HG03342 (cell line): ENCODE results near the gene ITSN2.
A peak's percentile ranks its signal among the peaks of the same experiment; 100 is the strongest.
"Not testable (repeated sequence)": the region's sequence is repeated elsewhere in the genome, so short reads cannot be mapped to it uniquely, and the experiment has no call there.

ENCODE experiments used
- ATAC-seq: cut with Tn5 transposase; IDR thresholded peaks from one replicate; pipeline ENCODE4 v1.9.1; 2021; ENCODE audit warnings: mild to moderate bottlenecking, moderate library complexity; ENCODE audit not compliant: unreplicated experiment

The ITSN2 gene

GRCh38 chr2:24365051-24365450, 4.7 kb upstream of the ITSN2 start:
- ATAC-seq = no peak

DNA sequence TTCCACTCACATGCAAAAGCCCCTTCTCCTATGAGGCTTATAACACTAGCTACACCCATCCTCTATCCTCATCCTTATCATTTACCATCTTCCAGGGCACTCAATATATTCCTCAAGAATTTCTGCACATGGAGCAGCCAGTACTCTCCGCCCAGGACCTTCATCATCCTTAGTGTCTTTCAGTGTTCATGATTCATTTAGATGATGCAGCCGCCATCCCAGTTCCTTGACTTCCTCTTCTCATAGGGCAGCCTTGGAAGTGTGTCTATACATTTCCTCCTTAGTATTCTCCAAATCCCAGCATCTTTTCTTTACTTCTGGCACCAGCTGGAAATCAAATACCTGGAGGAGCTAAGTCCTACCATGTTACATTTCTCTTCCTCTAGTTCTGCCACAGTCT, 3.0 kb upstream of the ITSN2 start:
- no peak for ATAC-seq

- ATAC-seq = no peak
Observed at GRCh38 chr2:24362253-24362652, 1.9 kb upstream of the ITSN2 start.

DNA sequence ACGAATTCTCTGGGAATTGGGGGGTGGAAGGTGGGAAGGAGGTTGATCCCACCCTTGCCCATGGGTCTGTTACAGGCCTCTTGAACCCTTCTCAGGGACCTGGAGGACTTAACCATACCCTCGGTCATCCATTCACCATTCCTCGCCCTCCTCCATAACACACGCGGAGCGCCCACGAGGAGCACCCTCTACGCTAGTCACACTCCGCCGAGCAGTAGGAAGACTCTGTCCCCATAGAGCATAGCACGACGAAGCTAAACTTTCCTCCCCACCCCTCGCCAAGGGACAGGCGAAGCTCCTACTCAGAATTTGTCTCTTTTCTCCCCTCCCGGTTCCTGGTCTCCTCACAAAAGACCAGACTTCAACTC, 611 bp upstream of the ITSN2 start:
- ATAC-seq = no peak

- peak; percentile 1 for ATAC-seq
Observed at GRCh38 chr2:24359129-24360049, 947 bp downstream of the ITSN2 start.

- not testable (repeated sequence) for ATAC-seq
Observed at GRCh38 chr2:24357767-24358166, 2.6 kb downstream of the ITSN2 start.

DNA sequence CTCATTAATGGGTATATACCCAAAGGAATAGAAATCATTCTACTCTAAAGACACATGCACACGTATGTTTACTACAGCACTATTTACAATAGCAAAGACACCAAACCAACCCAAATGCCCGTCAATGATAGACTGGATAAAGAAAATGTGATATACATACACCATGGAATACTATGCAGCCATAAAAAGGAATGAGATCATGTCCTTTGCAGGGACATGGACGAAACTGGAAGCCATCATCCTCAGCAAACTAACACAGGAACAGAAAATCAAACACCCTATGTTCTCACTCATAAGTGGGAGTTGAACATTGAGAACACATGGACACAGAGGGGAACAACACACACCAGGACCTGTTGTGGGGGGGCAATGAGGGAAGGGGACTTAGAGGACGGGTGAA, 3.2 kb downstream of the ITSN2 start:
- ATAC-seq = not testable (repeated sequence)

GRCh38 chr2:24354957-24355356, 5.4 kb downstream of the ITSN2 start:
- ATAC-seq = no peak

GRCh38 chr2:24354395-24354794, 5.9 kb downstream of the ITSN2 start:
- ATAC-seq = no peak

GRCh38 chr2:24353973-24354372, 6.4 kb downstream of the ITSN2 start:
- no peak for ATAC-seq

GRCh38 chr2:24353364-24353763, 7.0 kb downstream of the ITSN2 start:
- ATAC-seq = no peak

GRCh38 chr2:24352664-24353063, 7.7 kb downstream of the ITSN2 start:
- ATAC-seq = no peak

GRCh38 chr2:24351981-24352380, 8.4 kb downstream of the ITSN2 start:
- no peak for ATAC-seq

DNA sequence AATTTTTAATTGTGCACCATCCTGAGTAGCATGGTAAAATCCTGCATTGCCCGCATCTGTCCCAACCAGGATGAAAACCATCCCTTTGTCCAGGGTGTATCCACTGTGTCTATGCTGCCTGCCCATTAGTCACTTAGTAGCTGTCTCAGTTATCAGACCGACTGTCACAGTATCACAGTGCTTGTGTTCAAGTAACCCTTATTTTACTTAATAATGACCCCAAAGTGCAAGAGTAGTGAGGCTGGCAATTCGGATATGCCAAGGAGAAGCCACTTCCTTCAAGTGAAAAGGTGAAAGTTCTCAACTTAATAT, 8.8 kb downstream of the ITSN2 start:
- ATAC-seq = no peak

- no peak for ATAC-seq
Observed at GRCh38 chr2:24350826-24351626, 9.3 kb downstream of the ITSN2 start.

GRCh38 chr2:24349097-24349496, 11.2 kb downstream of the ITSN2 start:
- no peak for ATAC-seq

DNA sequence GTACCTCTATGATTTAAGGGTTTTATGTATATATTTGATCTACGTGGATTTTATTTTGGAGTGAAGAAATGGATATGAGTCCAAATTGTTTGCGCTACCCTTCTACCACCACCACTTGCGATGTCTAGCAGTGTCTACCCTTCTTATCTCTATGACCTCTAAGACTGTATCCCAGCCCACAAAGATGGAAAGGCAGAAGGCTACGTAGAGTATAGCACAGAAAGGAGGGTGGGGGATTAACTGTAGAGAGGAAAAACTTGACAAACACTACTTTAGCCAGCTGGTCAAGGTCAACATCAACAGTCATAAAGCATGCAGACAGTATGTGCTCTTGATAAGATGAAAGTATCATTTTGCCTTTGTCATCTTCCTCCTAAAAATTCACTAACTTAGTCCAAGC, 14.4 kb downstream of the ITSN2 start:
- ATAC-seq = no peak

- ATAC-seq = peak; percentile 59
Observed at GRCh38 chr2:24343225-24343882, 17.0 kb downstream of the ITSN2 start.

DNA sequence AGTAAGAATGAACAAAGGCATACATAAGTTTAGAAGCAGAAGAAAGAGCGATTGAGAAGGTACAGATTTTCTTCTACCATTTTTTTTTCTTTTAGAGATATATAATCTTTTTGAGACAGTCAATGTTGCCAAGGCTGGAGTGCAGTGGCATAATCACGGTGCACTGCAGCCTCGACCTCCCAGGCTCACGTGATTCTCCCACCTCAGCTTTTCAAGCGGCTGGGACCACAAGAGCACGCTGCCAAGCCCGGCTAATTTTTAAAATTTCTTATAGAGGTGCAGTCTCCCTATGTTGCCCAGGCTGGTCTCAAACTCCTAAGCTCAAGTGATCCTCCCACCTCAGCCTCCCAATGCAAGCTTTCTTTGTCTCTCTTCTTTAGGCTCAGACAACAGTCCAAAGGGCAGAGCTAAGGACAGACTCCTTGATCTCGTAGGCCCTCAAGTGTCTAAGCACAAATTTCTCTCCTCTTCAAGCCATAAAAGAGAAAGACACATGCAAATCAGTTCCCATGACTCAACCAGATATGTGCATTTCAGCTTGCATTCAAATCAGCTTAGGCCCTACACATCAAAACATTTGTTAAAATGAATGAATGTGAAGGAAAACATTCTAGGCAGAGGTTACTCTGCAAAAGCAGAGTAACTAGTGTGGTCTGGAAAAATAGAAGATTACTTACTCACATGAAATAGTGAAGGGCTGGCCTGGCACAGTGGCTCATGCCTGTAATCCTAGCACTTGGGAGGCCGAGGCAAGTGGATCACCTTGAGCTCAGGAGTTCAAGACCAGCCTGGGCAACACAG, 18.0 kb downstream of the ITSN2 start:
- ATAC-seq = peak; percentile 53

DNA sequence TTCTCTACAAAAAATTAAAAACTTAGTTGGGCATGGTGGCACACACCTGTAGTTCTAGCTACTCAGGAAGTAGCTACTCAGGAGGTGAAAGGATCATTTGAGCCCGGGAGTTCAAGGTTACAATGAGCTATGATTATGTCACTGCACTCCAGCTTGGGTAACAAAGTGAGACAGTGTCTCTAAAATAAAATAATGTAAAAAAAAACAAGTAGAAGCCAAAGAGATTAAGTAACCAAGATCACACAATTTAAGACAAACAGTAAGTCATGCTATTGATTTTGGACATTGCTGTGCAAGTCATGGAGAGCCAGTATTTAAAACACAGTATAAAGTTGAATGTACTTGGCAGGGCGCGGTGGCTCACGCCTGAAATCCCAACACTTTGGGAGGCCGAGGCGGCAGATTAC, 20.5 kb downstream of the ITSN2 start:
- no peak for ATAC-seq

GRCh38 chr2:24339098-24339497, 21.2 kb downstream of the ITSN2 start:
- ATAC-seq = not testable (repeated sequence)
